ENCODE measurements around the gene PRMT1.

Gene PRMT1

DNA sequence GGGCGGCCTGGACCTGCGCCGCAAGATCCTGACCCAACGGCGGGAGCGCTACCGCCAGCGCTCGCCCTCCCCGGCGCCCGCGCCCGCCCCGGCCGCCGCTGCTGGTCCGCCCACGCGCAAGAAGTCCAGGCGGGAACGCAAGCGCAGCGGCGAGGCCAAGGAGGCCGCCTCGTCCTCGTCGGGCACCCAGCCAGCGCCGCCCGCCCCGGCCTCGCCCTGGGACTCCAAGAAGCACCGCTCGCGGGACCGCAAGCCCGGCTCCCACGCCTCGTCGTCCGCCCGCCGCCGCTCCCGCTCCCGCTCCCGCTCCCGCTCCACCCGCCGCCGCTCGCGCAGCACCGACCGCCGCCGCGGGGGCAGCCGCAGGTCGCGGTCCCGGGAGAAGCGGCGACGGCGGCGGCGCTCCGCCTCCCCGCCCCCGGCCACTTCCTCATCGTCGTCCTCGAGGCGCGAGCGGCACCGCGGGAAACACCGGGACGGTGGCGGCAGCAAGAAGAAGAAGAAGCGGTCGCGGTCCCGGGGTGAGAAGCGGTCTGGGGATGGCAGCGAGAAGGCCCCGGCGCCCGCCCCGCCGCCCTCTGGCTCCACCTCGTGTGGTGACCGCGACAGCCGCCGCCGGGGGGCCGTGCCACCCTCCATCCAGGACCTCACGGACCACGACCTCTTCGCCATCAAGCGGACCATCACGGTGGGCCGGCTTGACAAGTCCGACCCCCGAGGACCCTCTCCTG, 25.1 kb upstream of the PRMT1 start:
- H3K4me3 ChIP-seq (ENCODE audit: low read depth, low read length) = no peak overlapping the region
- DNase-seq (ENCODE audit: low read depth) = no peak
- no peak for TF ChIP-seq CTCF (IDR thresholded peaks at IDR 0.05; ENCODE audit: low read depth, low read length, missing control alignments)

- no peak overlapping the region for H3K4me3 ChIP-seq (ENCODE audit: low read depth, low read length)
- no peak for DNase-seq (ENCODE audit: low read depth)
- TF ChIP-seq CTCF (IDR thresholded peaks at IDR 0.05; ENCODE audit: low read depth, low read length, missing control alignments) = no peak
Observed at GRCh38 chr19:49652551-49653465, 24.3 kb upstream of the PRMT1 start.

- TF ChIP-seq CTCF (IDR thresholded peaks at IDR 0.05; ENCODE audit: low read depth, low read length, missing control alignments) = no peak
- DNase-seq (ENCODE audit: low read depth) = no peak
- H3K4me3 ChIP-seq (ENCODE audit: low read depth, low read length) = no peak overlapping the region
Observed at GRCh38 chr19:49653466-49653806, 23.6 kb upstream of the PRMT1 start.

- no peak for DNase-seq (ENCODE audit: low read depth)
- no peak overlapping the region for H3K4me3 ChIP-seq (ENCODE audit: low read depth, low read length)
- TF ChIP-seq CTCF (IDR thresholded peaks at IDR 0.05; ENCODE audit: low read depth, low read length, missing control alignments) = no peak
Observed at GRCh38 chr19:49654581-49654980, 22.5 kb upstream of the PRMT1 start.

DNA sequence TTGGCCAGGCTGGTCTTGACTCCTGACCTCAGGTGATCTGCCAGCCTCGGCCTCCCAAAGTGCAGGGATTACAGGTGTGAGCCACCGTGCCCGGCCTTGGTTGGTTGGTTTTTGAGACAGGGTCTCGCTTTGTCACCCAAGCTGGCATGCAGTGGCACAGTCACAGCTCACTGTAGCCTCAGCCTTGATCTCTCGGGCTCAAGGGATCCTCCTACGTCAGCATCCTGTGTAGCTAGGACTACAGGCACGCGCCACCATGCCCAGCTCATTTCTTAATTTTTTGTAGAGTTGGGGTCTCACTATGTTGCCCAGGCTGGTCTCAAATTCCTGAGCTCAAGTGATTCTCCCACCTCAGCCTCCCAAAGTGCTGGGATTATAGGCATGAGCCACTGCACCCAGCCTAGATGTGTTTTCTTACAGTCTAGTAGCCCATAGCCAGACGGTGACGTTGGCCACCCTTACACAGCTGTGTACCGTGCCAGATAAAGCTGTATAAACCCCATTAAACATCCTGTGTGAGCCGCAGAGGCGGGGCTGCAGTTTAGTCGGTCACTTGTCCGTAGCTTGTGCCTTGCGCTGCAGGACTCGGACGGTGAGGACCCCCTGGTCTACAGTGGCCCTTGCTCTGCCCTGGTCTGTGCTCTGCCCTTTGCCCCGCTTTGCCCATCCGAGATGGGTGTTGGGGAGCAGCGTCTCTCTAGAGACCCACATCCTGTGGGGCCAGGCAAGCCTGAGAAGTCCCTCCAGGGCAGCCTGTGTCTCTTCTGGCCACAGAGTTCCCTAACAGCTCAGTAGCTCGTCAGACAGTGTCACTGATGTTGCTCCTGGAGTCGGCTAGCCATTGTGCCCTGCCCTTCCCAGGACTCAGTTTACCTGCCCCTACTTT, 21.3 kb upstream of the PRMT1 start:
- no peak overlapping the region for H3K4me3 ChIP-seq (ENCODE audit: low read depth, low read length)
- TF ChIP-seq CTCF (IDR thresholded peaks at IDR 0.05; ENCODE audit: low read depth, low read length, missing control alignments) = no peak
- DNase-seq (ENCODE audit: low read depth) = no peak

DNA sequence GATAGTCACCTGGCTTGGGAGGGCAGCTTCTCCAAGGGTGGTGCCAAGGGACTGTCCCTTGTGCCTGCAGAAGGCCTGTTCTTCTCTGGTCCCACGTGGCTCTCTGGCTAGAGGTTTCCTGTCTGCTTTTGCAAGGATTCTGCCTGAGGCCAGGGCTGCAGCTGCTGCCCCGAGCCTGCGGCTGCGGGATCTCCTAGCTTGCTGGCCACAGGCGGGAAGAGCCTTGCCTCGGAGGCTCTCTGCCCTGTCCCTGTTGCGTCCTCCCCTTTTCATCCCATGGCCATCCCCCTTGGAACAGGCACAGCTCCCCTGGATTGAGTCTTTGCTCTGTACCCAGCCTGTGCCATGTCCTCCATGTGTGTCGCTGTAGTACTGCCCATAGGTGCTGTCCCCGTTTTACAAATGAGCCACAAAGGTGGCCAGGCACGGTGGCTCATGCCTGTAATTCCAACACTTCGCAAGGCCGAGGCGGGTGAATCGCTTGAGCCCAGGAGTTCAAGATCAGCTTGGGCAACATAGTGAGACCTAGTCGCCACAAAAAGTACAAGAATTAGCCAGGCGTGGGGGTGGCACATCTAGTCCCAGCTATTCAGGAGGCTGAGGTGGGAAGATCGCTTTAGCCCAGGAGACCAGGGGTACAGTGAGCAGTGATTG, 20.5 kb upstream of the PRMT1 start:
- H3K4me3 ChIP-seq (ENCODE audit: low read depth, low read length) = no peak overlapping the region
- TF ChIP-seq CTCF (IDR thresholded peaks at IDR 0.05; ENCODE audit: low read depth, low read length, missing control alignments) = no peak
- DNase-seq (ENCODE audit: low read depth) = no peak

All from GM12864 (cell line).